Kidney epithelial cell (primary cell): ENCODE data around the gene GOLT1A. TPM values are rescaled to one million over a fixed set of nuclear protein-coding genes. Genes with fewer than 3 reads are reported as not detected.

Source experiments
- DNase-seq: peaks from one replicate; pipeline ENCODE4 v3.0.0-alpha.2; 2010; ENCODE audit warnings: low read depth
- H3K27me3 ChIP-seq: 2 replicates; pipeline ENCODE4 v1.6.0; 2011; ENCODE audit warnings: low read length; ENCODE audit not compliant: control insufficient read depth, insufficient read depth
- H3K36me3 ChIP-seq: 2 replicates; pipeline ENCODE4 v1.5.1; 2011; ENCODE audit warnings: low read length; ENCODE audit not compliant: control insufficient read depth, insufficient read depth
- H3K4me3 ChIP-seq: 2 replicates; pipeline ENCODE4 v1.5.1; 2011; ENCODE audit warnings: low read depth, mild to moderate bottlenecking, control low read depth, low read length
- total RNA-seq: library from RNA; depleted of rRNA; stranded (reverse); fragments of >200 nt; gene quantifications from 2 replicates; pipeline ENCODE4 v1.2.3, GENCODE V29; 2015
- TF ChIP-seq, protein P1 (sequence below): IDR thresholded peaks from 2 replicates; pipeline ENCODE4 v1.5.1; 2011; ENCODE audit warnings: mild to moderate bottlenecking, moderate library complexity, low read length, control low read depth, inconsistent platforms; ENCODE audit not compliant: insufficient read depth, poor library complexity, severe bottlenecking

Gene GOLT1A
- total RNA-seq, 1 donor from 2014 or later = 5.0 TPM

DNA sequence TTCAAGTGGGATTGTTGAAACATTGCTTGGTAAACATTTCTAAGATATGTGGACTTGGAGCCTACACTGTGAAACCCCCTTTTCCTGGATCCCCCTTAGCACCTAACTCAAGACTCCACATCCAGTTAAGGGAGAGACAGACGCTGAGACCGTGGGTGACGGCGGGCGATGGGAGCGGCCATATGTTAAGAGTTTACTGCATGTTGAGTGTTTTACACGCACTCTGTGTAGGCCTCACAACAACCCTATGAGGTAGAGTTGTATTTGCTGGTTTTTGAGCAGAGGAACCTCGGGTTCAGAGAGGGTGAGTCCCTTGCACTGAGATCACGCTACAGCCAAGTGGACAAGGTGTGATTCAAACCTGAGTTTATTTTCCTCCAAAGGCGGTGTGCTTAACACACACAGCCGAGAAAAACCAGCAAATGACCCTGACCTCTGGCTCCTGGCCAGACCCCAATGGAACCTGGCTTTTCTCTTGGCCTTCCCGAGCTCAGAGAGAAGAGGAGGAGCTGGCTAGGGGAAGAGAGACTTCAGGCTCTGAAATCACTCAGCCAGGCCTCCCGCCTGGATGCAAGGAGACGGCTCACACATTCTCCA is 46.9 kb upstream of the GOLT1A start:
- Histone ChIP-seq H3K36me3 (no peaks in the 10 kb centered on the region), H3K4me3 (no peak overlapping the region), H3K27me3 (no peaks in the 10 kb centered on the region)
- TF ChIP-seq, protein P1, sequence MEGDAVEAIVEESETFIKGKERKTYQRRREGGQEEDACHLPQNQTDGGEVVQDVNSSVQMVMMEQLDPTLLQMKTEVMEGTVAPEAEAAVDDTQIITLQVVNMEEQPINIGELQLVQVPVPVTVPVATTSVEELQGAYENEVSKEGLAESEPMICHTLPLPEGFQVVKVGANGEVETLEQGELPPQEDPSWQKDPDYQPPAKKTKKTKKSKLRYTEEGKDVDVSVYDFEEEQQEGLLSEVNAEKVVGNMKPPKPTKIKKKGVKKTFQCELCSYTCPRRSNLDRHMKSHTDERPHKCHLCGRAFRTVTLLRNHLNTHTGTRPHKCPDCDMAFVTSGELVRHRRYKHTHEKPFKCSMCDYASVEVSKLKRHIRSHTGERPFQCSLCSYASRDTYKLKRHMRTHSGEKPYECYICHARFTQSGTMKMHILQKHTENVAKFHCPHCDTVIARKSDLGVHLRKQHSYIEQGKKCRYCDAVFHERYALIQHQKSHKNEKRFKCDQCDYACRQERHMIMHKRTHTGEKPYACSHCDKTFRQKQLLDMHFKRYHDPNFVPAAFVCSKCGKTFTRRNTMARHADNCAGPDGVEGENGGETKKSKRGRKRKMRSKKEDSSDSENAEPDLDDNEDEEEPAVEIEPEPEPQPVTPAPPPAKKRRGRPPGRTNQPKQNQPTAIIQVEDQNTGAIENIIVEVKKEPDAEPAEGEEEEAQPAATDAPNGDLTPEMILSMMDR = no peak
- DNase-seq = no peak

DNA sequence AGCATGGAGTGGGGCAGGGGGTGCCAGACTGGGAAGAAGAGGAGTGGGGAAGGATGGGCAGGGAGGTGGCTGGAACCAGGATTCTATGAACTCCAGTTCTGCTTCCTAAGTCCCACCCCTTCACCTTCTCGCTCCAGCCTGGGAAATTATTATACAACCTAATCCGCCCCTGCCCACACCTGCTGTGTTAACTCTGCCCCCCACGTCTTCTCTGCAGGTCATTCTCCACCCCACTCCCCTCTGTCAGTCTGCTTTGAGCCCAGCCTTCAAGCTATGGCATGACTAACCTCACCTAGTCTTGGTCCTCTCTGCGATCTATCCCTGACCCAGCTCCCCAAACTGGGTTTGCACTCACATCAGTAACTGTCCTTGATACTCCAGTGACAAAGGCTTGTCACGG is 46.0 kb upstream of the GOLT1A start:
- DNase-seq = no peak
- no peaks in the 10 kb centered on the region for H3K36me3 ChIP-seq
- TF ChIP-seq, protein P1 = no peak
- no peaks in the 10 kb centered on the region for H3K27me3 ChIP-seq
- no peak overlapping the region for H3K4me3 ChIP-seq

DNA sequence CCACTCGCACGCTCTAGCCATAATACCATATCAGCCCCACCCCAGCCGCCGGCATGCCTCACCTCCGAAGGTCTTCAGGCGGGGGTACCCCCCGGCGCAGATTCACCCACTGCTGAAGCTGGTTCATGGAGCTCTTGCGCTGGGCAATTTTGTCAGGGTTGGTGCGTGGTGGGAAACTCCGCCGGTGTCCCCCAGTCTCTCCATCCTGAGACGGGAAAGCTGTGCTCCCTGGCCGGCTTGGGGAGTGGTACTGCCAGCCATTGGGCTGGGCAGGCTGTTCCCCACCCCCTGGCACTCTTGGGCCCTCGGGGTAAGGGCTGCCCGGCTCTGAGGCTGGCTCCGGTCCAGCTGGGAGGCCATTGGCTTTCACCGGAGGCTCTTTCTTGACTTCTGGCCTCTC is 45.4 kb upstream of the GOLT1A start:
- TF ChIP-seq, protein P1 = no peak
- Histone ChIP-seq H3K27me3 (no peaks in the 10 kb centered on the region), H3K4me3 (no peak overlapping the region), H3K36me3 (no peaks in the 10 kb centered on the region)
- DNase-seq = no peak

DNA sequence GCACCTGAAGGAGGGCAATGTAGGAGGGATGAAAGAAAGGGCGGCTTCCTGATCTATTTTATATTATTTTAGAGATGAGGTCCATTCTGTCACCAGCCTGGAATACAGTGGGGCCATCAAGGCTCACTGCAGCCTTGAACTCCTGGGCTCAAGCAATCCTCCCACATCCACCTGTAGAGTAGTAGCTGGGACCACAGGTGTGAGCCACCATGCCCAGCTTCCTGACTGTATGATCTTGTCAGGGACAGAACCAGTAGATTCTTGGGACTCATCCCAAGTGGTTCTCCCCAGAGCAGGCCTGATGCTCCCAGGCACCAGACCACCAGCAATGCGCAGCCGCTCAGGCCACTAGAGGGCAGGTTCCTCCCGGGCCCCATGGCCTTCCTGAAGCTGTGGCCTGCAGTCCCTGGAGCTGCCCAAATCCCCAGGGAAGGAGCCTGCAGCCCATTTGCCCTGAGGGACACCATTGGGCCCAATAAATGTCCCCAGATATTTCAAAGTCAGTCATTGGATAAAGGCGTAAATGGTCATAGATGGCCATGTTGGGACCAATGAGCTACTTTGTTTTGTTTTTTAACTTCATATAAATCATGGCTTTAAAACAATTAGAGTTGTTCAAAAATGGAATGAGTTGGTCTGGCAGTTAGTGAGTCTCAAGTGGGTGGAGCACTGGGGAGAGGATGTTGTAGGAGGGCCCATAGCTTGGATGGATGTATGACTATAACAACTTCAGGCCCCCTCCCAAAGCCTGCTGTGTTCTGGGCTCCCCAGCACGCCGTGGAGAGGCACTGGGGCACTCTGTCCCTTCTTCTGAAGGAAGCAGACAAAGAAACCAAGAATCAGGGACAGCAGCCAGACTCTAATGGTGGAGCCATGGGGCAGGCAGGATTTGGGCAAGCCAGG is 44.7 kb upstream of the GOLT1A start:
- TF ChIP-seq, protein P1 = peak; percentile 96
- peak; percentile 4 for DNase-seq
- Histone ChIP-seq H3K36me3 (no peaks in the 10 kb centered on the region), H3K27me3 (no peaks in the 10 kb centered on the region), H3K4me3 (no peak overlapping the region)

DNA sequence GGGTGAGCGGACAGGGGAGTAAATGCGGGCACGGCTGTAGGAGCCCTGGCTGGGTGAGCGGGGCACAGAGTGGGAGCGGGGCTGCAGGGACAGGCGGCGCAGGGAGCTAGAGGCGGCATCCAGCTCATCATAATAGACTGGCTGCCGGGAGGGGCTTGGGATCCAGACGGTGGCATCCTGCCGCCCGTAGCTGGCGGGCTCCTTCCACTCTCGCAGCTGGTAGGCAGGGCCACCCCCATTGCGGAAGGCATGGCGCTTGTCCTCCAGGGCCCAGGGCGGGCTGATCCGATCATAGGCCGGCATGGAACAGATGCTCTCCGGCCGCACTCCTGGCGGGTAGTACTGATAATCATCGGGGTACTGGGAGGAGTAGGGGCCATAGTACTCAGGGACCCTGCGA is 43.7 kb upstream of the GOLT1A start:
- no peak for DNase-seq
- TF ChIP-seq, protein P1 = no peak
- Histone ChIP-seq H3K27me3 (no peaks in the 10 kb centered on the region), H3K4me3 (no peak overlapping the region), H3K36me3 (no peaks in the 10 kb centered on the region)

DNA sequence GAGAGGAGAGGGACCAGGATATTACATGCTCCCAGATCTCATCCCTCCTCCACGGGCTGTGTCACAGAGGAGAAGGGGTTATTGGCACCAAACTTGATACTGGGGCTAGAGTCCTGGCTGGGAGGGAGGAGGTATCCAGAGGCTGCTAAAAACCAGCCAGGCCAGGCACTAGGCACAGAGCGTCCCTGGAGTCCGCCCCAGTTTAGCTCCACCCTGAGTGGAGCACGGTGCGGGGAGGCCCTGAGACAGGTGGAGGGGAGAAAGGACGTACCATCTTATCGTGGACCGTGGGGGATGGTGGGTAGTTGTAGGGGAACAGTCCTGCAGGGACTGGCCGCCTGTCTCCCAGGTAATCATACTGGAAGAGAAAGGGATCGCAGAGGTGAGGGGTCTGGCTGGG is 42.7 kb upstream of the GOLT1A start:
- Histone ChIP-seq H3K27me3 (no peaks in the 10 kb centered on the region), H3K36me3 (no peaks in the 10 kb centered on the region), H3K4me3 (no peak overlapping the region)
- TF ChIP-seq, protein P1 = no peak
- DNase-seq = no peak
